ENCODE results near the gene TBX4.

Gene TBX4

GRCh38 chr17:61478026-61478789 lies 26.0 kb downstream of the TBX4 start:
- DNase-seq (ENCODE audit: insufficient read length, low spot score) (no peak), FAIRE-seq (no peak)
- TF ChIP-seq CTCF (IDR thresholded peaks at IDR 0.05; ENCODE audit: insufficient read depth, missing control alignments): no peak

GRCh38 chr17:61478790-61479492 lies 26.7 kb downstream of the TBX4 start:
- no peak for TF ChIP-seq CTCF (IDR thresholded peaks at IDR 0.05; ENCODE audit: insufficient read depth, missing control alignments)
- DNase-seq (ENCODE audit: insufficient read length, low spot score) (no peak), FAIRE-seq (no peak)

GRCh38 chr17:61479493-61480413 lies 27.5 kb downstream of the TBX4 start:
- no peak for TF ChIP-seq CTCF (IDR thresholded peaks at IDR 0.05; ENCODE audit: insufficient read depth, missing control alignments)
- FAIRE-seq (no peak), DNase-seq (ENCODE audit: insufficient read length, low spot score) (no peak)

- TF ChIP-seq CTCF (IDR thresholded peaks at IDR 0.05; ENCODE audit: insufficient read depth, missing control alignments): no peak
- FAIRE-seq: no peak
- DNase-seq (ENCODE audit: insufficient read length, low spot score): no peak
These were observed 28.2 kb downstream of the TBX4 start for GRCh38 chr17:61480414-61480807.

GRCh38 chr17:61481421-61481820 lies 29.2 kb downstream of the TBX4 start:
- TF ChIP-seq CTCF (IDR thresholded peaks at IDR 0.05; ENCODE audit: insufficient read depth, missing control alignments): no peak
- DNase-seq (ENCODE audit: insufficient read length, low spot score) (no peak), FAIRE-seq (no peak)

- FAIRE-seq: no peak
- TF ChIP-seq CTCF (IDR thresholded peaks at IDR 0.05; ENCODE audit: insufficient read depth, missing control alignments): no peak
These were observed 30.2 kb downstream of the TBX4 start for GRCh38 chr17:61482467-61482866.

More at GRCh38 chr17:61482467-61482866, 30.2 kb downstream of the TBX4 start:
- no peak for DNase-seq (ENCODE audit: insufficient read length, low spot score)

All from D721Med (cell line).